Body of pancreas (tissue), 4 donors: ENCODE results near the gene MTX1.

Experiments
- POLR2A ChIP-seq, 3 donors: fragments of 450-650 bp; IDR thresholded peaks; one replicate each; pipeline ENCODE4 v1.6.1; 2016; ENCODE audit warnings: antibody characterized with exemption in 3 of 3, mild to moderate bottlenecking in 2 of 3
- TF ChIP-seq, protein P1 (sequence below), 7 experiments: fragments of 450-650 bp in 4 of 7; fragments of 200-600 bp in 3 of 7; sonication (generic) in 3 of 7; IDR thresholded peaks; one replicate each; pipeline ENCODE4 v1.5.1; 2016 to 2019; ENCODE audit warnings: antibody characterized with exemption in 7 of 7

DNA sequence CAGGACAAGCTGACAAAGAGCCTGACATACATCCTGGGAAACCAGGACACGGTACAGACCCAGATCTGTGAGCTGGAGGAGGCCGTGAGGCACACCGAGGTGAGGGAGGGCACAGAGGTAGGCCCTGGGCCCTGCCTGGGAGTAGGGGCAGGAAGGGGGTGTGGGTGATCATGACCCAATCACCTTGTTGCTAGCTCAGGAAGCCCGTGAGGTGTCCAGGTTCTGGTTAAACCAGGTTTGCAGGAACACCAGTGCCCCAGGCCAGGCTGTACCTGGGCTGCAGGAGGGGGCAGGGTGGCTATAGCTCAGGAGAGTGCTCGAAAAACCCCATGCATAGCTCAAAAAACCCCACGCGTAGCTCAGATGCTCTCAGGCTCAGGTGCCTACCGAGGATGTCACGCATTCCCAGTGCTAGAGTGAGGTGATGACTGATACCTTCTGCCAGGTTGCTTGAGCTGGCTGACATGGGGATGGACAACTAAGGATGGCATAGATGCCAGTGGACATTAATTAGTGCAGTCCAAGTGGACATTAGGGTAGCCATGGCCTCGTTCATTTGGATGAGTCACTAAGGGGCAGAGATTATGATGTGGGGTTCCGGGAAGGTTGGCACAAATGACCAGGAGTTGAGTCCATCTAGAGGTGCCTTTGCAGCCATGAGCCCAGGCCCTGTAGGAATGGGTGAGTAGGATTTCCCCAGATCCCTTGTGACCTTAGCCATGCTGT lies 31.1 kb upstream of the MTX1 start:
- no peak for TF ChIP-seq POLR2A (IDR thresholded peaks at IDR 0.05)
- TF ChIP-seq, protein P1, sequence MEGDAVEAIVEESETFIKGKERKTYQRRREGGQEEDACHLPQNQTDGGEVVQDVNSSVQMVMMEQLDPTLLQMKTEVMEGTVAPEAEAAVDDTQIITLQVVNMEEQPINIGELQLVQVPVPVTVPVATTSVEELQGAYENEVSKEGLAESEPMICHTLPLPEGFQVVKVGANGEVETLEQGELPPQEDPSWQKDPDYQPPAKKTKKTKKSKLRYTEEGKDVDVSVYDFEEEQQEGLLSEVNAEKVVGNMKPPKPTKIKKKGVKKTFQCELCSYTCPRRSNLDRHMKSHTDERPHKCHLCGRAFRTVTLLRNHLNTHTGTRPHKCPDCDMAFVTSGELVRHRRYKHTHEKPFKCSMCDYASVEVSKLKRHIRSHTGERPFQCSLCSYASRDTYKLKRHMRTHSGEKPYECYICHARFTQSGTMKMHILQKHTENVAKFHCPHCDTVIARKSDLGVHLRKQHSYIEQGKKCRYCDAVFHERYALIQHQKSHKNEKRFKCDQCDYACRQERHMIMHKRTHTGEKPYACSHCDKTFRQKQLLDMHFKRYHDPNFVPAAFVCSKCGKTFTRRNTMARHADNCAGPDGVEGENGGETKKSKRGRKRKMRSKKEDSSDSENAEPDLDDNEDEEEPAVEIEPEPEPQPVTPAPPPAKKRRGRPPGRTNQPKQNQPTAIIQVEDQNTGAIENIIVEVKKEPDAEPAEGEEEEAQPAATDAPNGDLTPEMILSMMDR (IDR thresholded peaks at IDR 0.05), result no peak
